ENCODE measurements around the gene FOXF1. TPM values are rescaled to one million over a fixed set of nuclear protein-coding genes. Genes with fewer than 3 reads are reported as not detected.

The FOXF1 gene
- total RNA-seq, 1 donor from 2014 or later = not detected

- no peak overlapping the region for H3K4me3 Mint-ChIP-seq (ENCODE audit: unreplicated experiment)
- TF ChIP-seq CTCF (IDR thresholded peaks at IDR 0.05) = no peak
- no peaks in the 10 kb centered on the region for H3K9me3 Mint-ChIP-seq (ENCODE audit: unreplicated experiment)
- peaks cover 13% of the 10 kb centered on the region for H3K27me3 Mint-ChIP-seq (ENCODE audit: unreplicated experiment)
- H3K4me1 Mint-ChIP-seq (ENCODE audit: unreplicated experiment) = no peaks in the 10 kb centered on the region
- DNase-seq (ENCODE audit: extremely low spot score, unreplicated experiment) = no peak
- peaks cover 6% of the 10 kb centered on the region for H3K36me3 Mint-ChIP-seq (ENCODE audit: unreplicated experiment)
- no peak overlapping the region for H3K27ac Mint-ChIP-seq (ENCODE audit: unreplicated experiment)
Observed at GRCh38 chr16:86531641-86532525, 21.6 kb downstream of the FOXF1 start.

- no peak for DNase-seq (ENCODE audit: extremely low spot score, unreplicated experiment)
Observed at GRCh38 chr16:86532526-86532815, 22.1 kb downstream of the FOXF1 start.

DNA sequence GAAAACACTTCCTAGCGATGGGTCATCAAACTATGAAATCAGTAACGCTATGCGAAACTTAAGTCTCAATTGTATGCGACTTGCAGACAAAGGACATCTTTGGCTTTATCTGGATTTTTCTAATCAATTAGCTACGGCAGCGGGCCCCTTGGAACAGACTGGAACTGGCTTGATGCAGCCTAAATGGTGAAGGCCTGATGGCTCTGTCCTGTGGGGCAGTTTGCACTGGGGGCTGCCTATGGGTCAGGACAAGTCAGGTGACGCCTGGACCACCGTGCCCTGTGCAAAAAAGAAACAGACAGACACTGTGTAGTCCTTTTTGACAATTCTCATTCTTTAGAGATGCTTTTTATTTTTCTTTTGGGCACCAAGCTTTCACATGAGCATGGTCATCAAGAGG, 22.7 kb downstream of the FOXF1 start:
- no peak for TF ChIP-seq CTCF (IDR thresholded peaks at IDR 0.05)
- peaks cover 4% of the 10 kb centered on the region for H3K36me3 Mint-ChIP-seq (ENCODE audit: unreplicated experiment)
- H3K4me3 Mint-ChIP-seq (ENCODE audit: unreplicated experiment) = no peak overlapping the region
- no peaks in the 10 kb centered on the region for H3K4me1 Mint-ChIP-seq (ENCODE audit: unreplicated experiment)
- peaks cover 6% of the 10 kb centered on the region for H3K27me3 Mint-ChIP-seq (ENCODE audit: unreplicated experiment)
- H3K9me3 Mint-ChIP-seq (ENCODE audit: unreplicated experiment) = no peaks in the 10 kb centered on the region
- H3K27ac Mint-ChIP-seq (ENCODE audit: unreplicated experiment) = no peak overlapping the region
- DNase-seq (ENCODE audit: extremely low spot score, unreplicated experiment) = no peak

More at GRCh38 chr16:86532526-86532815, 22.1 kb downstream of the FOXF1 start:
- Mint-ChIP-seq H3K4me3 (ENCODE audit: unreplicated experiment) (no peak overlapping the region), H3K27ac (ENCODE audit: unreplicated experiment) (no peak overlapping the region), H3K9me3 (ENCODE audit: unreplicated experiment) (no peaks in the 10 kb centered on the region), H3K36me3 (ENCODE audit: unreplicated experiment) (peaks cover 6% of the 10 kb centered on the region), H3K4me1 (ENCODE audit: unreplicated experiment) (no peaks in the 10 kb centered on the region), H3K27me3 (ENCODE audit: unreplicated experiment) (peaks cover 12% of the 10 kb centered on the region)
- TF ChIP-seq CTCF (IDR thresholded peaks at IDR 0.05) = no peak

GRCh38 chr16:86533767-86534351, 23.5 kb downstream of the FOXF1 start:
- H3K27me3 Mint-ChIP-seq (ENCODE audit: unreplicated experiment) = peaks cover 6% of the 10 kb centered on the region
- no peaks in the 10 kb centered on the region for H3K9me3 Mint-ChIP-seq (ENCODE audit: unreplicated experiment)
- H3K4me1 Mint-ChIP-seq (ENCODE audit: unreplicated experiment) = no peaks in the 10 kb centered on the region
- H3K27ac Mint-ChIP-seq (ENCODE audit: unreplicated experiment) = no peak overlapping the region
- peaks cover 4% of the 10 kb centered on the region for H3K36me3 Mint-ChIP-seq (ENCODE audit: unreplicated experiment)
- DNase-seq (ENCODE audit: extremely low spot score, unreplicated experiment) = no peak
- TF ChIP-seq CTCF (IDR thresholded peaks at IDR 0.05) = no peak
- H3K4me3 Mint-ChIP-seq (ENCODE audit: unreplicated experiment) = no peak overlapping the region
